H9 (cell line): ENCODE measurements around the gene ZNF385B. TPM values are rescaled to one million over a fixed set of nuclear protein-coding genes. Genes with fewer than 3 reads are reported as not detected.

ENCODE experiments used
- DNase-seq: peaks from one replicate; pipeline ENCODE4 v3.0.0-alpha.2; 2017
- H2AFZ ChIP-seq: one replicate; pipeline ENCODE4 v1.6.1; 2013; ENCODE audit warnings: mild to moderate bottlenecking, low read length, control low read depth, moderate library complexity
- H2AK5ac ChIP-seq: 2 replicates; pipeline ENCODE4 v1.6.1; 2013; ENCODE audit warnings: low read length, control low read depth, mixed read lengths; ENCODE audit not compliant: insufficient read length
- H2BK120ac ChIP-seq: one replicate; pipeline ENCODE4 v1.6.1; 2013; ENCODE audit warnings: low read depth, mild to moderate bottlenecking, low read length, control low read depth, inconsistent platforms; ENCODE audit not compliant: poor library complexity, severe bottlenecking
- H2BK12ac ChIP-seq: 2 replicates; pipeline ENCODE4 v1.6.1; 2013; ENCODE audit warnings: low read length, control low read depth, mixed read lengths, low read depth; ENCODE audit not compliant: insufficient read length
- H2BK15ac ChIP-seq: 2 replicates; pipeline ENCODE4 v1.6.1; 2013; ENCODE audit warnings: low read depth, low read length, control low read depth
- H2BK20ac ChIP-seq: one replicate; pipeline ENCODE4 v1.6.1; 2013; ENCODE audit warnings: low read depth, mild to moderate bottlenecking, low read length, control low read depth, inconsistent platforms; ENCODE audit not compliant: poor library complexity, severe bottlenecking
- H2BK5ac ChIP-seq: 2 replicates; pipeline ENCODE4 v1.6.1; 2013; ENCODE audit warnings: low read length, control low read depth, mixed read lengths; ENCODE audit not compliant: insufficient read length
- H3K14ac ChIP-seq: 2 replicates; pipeline ENCODE4 v1.6.1; 2013; ENCODE audit warnings: low read length, control low read depth; ENCODE audit not compliant: insufficient read depth
- H3K18ac ChIP-seq: 2 replicates; pipeline ENCODE4 v1.6.1; 2013; ENCODE audit warnings: low read depth, mild to moderate bottlenecking, mixed read lengths, low read length, control low read depth; ENCODE audit not compliant: insufficient read length
- H3K23ac ChIP-seq: 2 replicates; pipeline ENCODE4 v1.6.1; 2013; ENCODE audit warnings: low read length, control low read depth, mixed read lengths, low read depth; ENCODE audit not compliant: insufficient read length
- H3K23me2 ChIP-seq: 2 replicates; pipeline ENCODE4 v1.6.1; 2013; ENCODE audit warnings: low read depth, mild to moderate bottlenecking, mixed read lengths, low read length, control low read depth; ENCODE audit not compliant: insufficient read length, poor library complexity, severe bottlenecking
- H3K27ac ChIP-seq: 2 replicates; pipeline ENCODE4 v1.5.1; 2013; ENCODE audit warnings: low read length, control low read depth, mixed read lengths, low read depth; ENCODE audit not compliant: insufficient read length
- H3K27me3 ChIP-seq: 2 replicates; pipeline ENCODE4 v1.6.1; 2013; ENCODE audit warnings: low read length, control low read depth, inconsistent platforms; ENCODE audit not compliant: insufficient read depth
- H3K4ac ChIP-seq: 2 replicates; pipeline ENCODE4 v1.6.1; 2013; ENCODE audit warnings: low read depth, mild to moderate bottlenecking, control low read depth, inconsistent platforms, low read length, moderate library complexity
- H3K4me1 ChIP-seq: 2 replicates; pipeline ENCODE4 v1.6.1; 2013; ENCODE audit warnings: low read length, control low read depth, inconsistent platforms; ENCODE audit not compliant: insufficient read depth
- H3K4me2 ChIP-seq: 2 replicates; pipeline ENCODE4 v1.6.1; 2013; ENCODE audit warnings: low read length, control low read depth, mixed read lengths; ENCODE audit not compliant: insufficient read length, insufficient read depth
- H3K56ac ChIP-seq: 2 replicates; pipeline ENCODE4 v1.6.1; 2013; ENCODE audit warnings: low read depth, mild to moderate bottlenecking, mixed read lengths, low read length, control low read depth; ENCODE audit not compliant: insufficient read length
- H3K79me1 ChIP-seq: 2 replicates; pipeline ENCODE4 v1.6.1; 2013; ENCODE audit warnings: low read depth, mild to moderate bottlenecking, moderate library complexity, low read length, control low read depth, inconsistent platforms; ENCODE audit not compliant: insufficient read depth, poor library complexity, severe bottlenecking
- H3K79me2 ChIP-seq: 2 replicates; pipeline ENCODE4 v1.6.1; 2013; ENCODE audit warnings: low read length, control low read depth, inconsistent platforms; ENCODE audit not compliant: insufficient read depth
- H3K9ac ChIP-seq: 2 replicates; pipeline ENCODE4 v1.6.1; 2013; ENCODE audit warnings: low read length, control low read depth, mixed read lengths; ENCODE audit not compliant: insufficient read length; ENCODE audit errors: extremely low read depth
- H3K9me3 ChIP-seq: one replicate; pipeline ENCODE4 v1.6.1; 2013; ENCODE audit warnings: low read depth, low read length, inconsistent platforms; ENCODE audit not compliant: control insufficient read depth
- H3T11ph ChIP-seq: one replicate; pipeline ENCODE4 v1.6.1; 2013; ENCODE audit warnings: mild to moderate bottlenecking, low read length, control low read depth, inconsistent platforms
- H4K20me1 ChIP-seq: one replicate; pipeline ENCODE4 v1.6.1; 2013; ENCODE audit not compliant: control insufficient read depth, insufficient read length, insufficient read depth
- H4K5ac ChIP-seq: 2 replicates; pipeline ENCODE4 v1.6.1; 2013; ENCODE audit warnings: low read depth, mild to moderate bottlenecking, mixed read lengths, low read length, control low read depth; ENCODE audit not compliant: insufficient read length
- H4K8ac ChIP-seq: replicated peaks from 2 replicates; pipeline ENCODE4 v1.6.1; 2013; ENCODE audit warnings: low read length, control low read depth, mixed read lengths, low read depth; ENCODE audit not compliant: insufficient read length
- H4K91ac ChIP-seq: 2 replicates; pipeline ENCODE4 v1.6.1; 2013; ENCODE audit warnings: low read depth, mild to moderate bottlenecking, moderate library complexity, mixed read lengths, low read length, control low read depth; ENCODE audit not compliant: insufficient read length
- H3K27ac Mint-ChIP-seq, 3 experiments: 2 replicates in 2 of 3; 3 replicates in 1 of 3; pipeline ENCODE4 v1.8.0; 2020 to 2021; ENCODE audit warnings: mixed read lengths in 3 of 3, mild to moderate bottlenecking in 1 of 3, moderate library complexity in 1 of 3
- H3K27me3 Mint-ChIP-seq: 2 replicates; pipeline ENCODE4 v1.8.0; 2021; ENCODE audit warnings: low read depth, mild to moderate bottlenecking, moderate library complexity, mixed read lengths
- H3K36me3 Mint-ChIP-seq, 3 experiments: 2 replicates in 2 of 3; 3 replicates in 1 of 3; pipeline ENCODE4 v1.8.0; 2020 to 2021; ENCODE audit warnings: low read depth in 3 of 3, mixed read lengths in 3 of 3; ENCODE audit not compliant: insufficient read depth in 1 of 3
- H3K4me1 Mint-ChIP-seq, 2 experiments: 2 replicates each; pipeline ENCODE4 v1.8.0; 2020; ENCODE audit warnings: mixed read lengths in 2 of 2
- H3K4me3 Mint-ChIP-seq, 2 experiments: 2 replicates in 1 of 2; 3 replicates in 1 of 2; pipeline ENCODE4 v1.8.0; 2020 to 2021; ENCODE audit warnings: mild to moderate bottlenecking in 2 of 2, mixed read lengths in 2 of 2, moderate library complexity in 1 of 2
- H3K9me3 Mint-ChIP-seq, 2 experiments: 2 replicates in 1 of 2; 3 replicates in 1 of 2; pipeline ENCODE4 v1.8.0; 2020; ENCODE audit warnings: mild to moderate bottlenecking in 2 of 2, mixed read lengths in 2 of 2, moderate library complexity in 1 of 2
- WGBS: extraction: QIAGEN DNeasy Blood & Tissue Kit; methylation state at CpG from one replicate; pipeline ENCODE4 v1.1.7; 2013; ENCODE audit warnings: missing lambda C conversion rate, low lambda C conversion rate, mixed read lengths; ENCODE audit not compliant: insufficient read length; ENCODE audit errors: extremely low coverage; 5-methylcytosine and 5-hydroxymethylcytosine counted together
- total RNA-seq: library from RNA; stranded (reverse); gene quantifications from 2 replicates; pipeline ENCODE4 v1.2.1, GENCODE V29; 2021
- TF ChIP-seq, protein P1 (sequence below): fragments of 200-600 bp; sonication (generic); conservative IDR thresholded peaks from 3 replicates; pipeline ENCODE4 v1.8.0; 2021; ENCODE audit warnings: antibody characterized with exemption, mild to moderate bottlenecking

Gene ZNF385B
- total RNA-seq, 1 experiment from 2014 or later = 2.1 TPM

DNA sequence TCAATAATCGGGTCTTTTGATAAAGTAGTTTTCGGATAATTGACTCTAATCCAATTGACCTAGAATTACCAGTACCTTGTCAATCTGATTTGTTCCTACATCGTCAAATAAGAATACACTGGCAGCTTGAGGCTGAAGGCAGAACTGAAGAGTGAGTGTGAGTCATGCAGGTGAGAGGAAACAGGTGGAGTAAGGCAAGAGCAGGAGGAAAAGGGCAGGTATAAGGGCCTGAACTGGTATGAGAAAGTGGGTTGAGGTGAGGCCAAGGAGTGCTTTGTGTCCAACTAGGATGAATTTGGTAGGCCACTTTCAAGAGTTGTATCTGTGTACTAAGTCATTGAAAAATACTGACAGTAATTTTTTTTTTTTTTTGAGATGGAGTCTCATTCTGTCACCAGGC, 186.0 kb downstream of the ZNF385B start:
- Mint-ChIP-seq H3K27ac (no peak overlapping the region), H3K9me3 (no peaks in the 10 kb centered on the region), H3K4me1 (no peaks in the 10 kb centered on the region), H3K36me3 (no peaks in the 10 kb centered on the region), H3K27me3 (no peaks in the 10 kb centered on the region; the same call in 1 of the 2 replicates), H3K4me3 (no peak overlapping the region)
- DNase-seq = no peak
- Histone ChIP-seq H3K23ac (no peak overlapping the region), H3K14ac (no peak overlapping the region), H2BK15ac (no peak overlapping the region), H3K4ac (no peak overlapping the region), H3K9me3 (no peaks in the 10 kb centered on the region), H2BK120ac (no peak overlapping the region), H2BK20ac (no peak overlapping the region), H2AFZ (no peak overlapping the region), H4K5ac (no peak overlapping the region), H3K27ac (no peak overlapping the region), H3T11ph (no peak overlapping the region), H3K4me2 (no peak overlapping the region), H2BK5ac (no peak overlapping the region), H3K79me1 (no peaks in the 10 kb centered on the region), H3K9ac (no peak overlapping the region), H3K56ac (no peak overlapping the region), H3K23me2 (no peaks in the 10 kb centered on the region), H3K27me3 (no peaks in the 10 kb centered on the region), H4K20me1 (no peaks in the 10 kb centered on the region), H2AK5ac (no peak overlapping the region), H3K4me1 (no peaks in the 10 kb centered on the region), H2BK12ac (no peak overlapping the region), H3K18ac (no peak overlapping the region), H4K8ac (no peak overlapping the region), H3K79me2 (no peaks in the 10 kb centered on the region), H4K91ac (no peak overlapping the region)
- TF ChIP-seq, protein P1, sequence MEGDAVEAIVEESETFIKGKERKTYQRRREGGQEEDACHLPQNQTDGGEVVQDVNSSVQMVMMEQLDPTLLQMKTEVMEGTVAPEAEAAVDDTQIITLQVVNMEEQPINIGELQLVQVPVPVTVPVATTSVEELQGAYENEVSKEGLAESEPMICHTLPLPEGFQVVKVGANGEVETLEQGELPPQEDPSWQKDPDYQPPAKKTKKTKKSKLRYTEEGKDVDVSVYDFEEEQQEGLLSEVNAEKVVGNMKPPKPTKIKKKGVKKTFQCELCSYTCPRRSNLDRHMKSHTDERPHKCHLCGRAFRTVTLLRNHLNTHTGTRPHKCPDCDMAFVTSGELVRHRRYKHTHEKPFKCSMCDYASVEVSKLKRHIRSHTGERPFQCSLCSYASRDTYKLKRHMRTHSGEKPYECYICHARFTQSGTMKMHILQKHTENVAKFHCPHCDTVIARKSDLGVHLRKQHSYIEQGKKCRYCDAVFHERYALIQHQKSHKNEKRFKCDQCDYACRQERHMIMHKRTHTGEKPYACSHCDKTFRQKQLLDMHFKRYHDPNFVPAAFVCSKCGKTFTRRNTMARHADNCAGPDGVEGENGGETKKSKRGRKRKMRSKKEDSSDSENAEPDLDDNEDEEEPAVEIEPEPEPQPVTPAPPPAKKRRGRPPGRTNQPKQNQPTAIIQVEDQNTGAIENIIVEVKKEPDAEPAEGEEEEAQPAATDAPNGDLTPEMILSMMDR = no peak
- WGBS = no CpG with 5 or more reads among the region's 3 CpGs
